Measurements from ENCODE around the gene DIS3L2. TPM values are rescaled to one million over a fixed set of nuclear protein-coding genes. Genes with fewer than 3 reads are reported as not detected.
"Not testable (repeated sequence)": the region's sequence is repeated elsewhere in the genome, so short reads cannot be mapped to it uniquely, and the experiment has no call there.

DIS3L2 gene
- total RNA-seq, 6 experiments from 2014 or later, result 18.2 to 23.6 (median 21.6) TPM

- Mint-ChIP-seq H3K27ac (no peak overlapping the region), H3K4me1 (ENCODE audit: low read depth) (no peaks in the 10 kb centered on the region), H3K4me3 (no peak overlapping the region), H3K36me3 (ENCODE audit: low read depth) (no peaks in the 10 kb centered on the region), H3K9me3 (no peaks in the 10 kb centered on the region), H3K27me3 (ENCODE audit: insufficient read depth) (no peaks in the 10 kb centered on the region; the same call in 1 of the 2 replicates)
- peak; percentile 38 for TF ChIP-seq CTCF (IDR thresholded peaks at IDR 0.05)
- DNase-seq, result no peak
These were observed 359.8 kb downstream of the DIS3L2 start for GRCh38 chr2:232321156-232321816.

GRCh38 chr2:232321817-232322559 lies 360.5 kb downstream of the DIS3L2 start:
- Mint-ChIP-seq H3K36me3 (ENCODE audit: low read depth) (no peaks in the 10 kb centered on the region), H3K9me3 (no peaks in the 10 kb centered on the region), H3K27ac (no peak overlapping the region), H3K4me3 (no peak overlapping the region), H3K4me1 (ENCODE audit: low read depth) (no peaks in the 10 kb centered on the region), H3K27me3 (ENCODE audit: insufficient read depth) (no peaks in the 10 kb centered on the region; the same call in 1 of the 2 replicates)
- no peak for DNase-seq
- no peak for TF ChIP-seq CTCF (IDR thresholded peaks at IDR 0.05)

GRCh38 chr2:232322560-232323327 lies 361.2 kb downstream of the DIS3L2 start:
- H3K36me3 Mint-ChIP-seq (ENCODE audit: low read depth), result no peaks in the 10 kb centered on the region
- no peaks in the 10 kb centered on the region for H3K9me3 Mint-ChIP-seq
- no peak for TF ChIP-seq CTCF (IDR thresholded peaks at IDR 0.05)
- no peak overlapping the region for H3K4me3 Mint-ChIP-seq
- H3K27ac Mint-ChIP-seq, result no peak overlapping the region
- H3K27me3 Mint-ChIP-seq (ENCODE audit: insufficient read depth), result peaks cover 1% of the 10 kb centered on the region; the same call in 1 of the 2 replicates
- H3K4me1 Mint-ChIP-seq (ENCODE audit: low read depth), result no peaks in the 10 kb centered on the region
- DNase-seq, result no peak

- Mint-ChIP-seq H3K27me3 (ENCODE audit: insufficient read depth) (peaks cover 1% of the 10 kb centered on the region; the same call in 1 of the 2 replicates), H3K9me3 (no peaks in the 10 kb centered on the region), H3K36me3 (ENCODE audit: low read depth) (no peaks in the 10 kb centered on the region), H3K4me3 (no peak overlapping the region), H3K4me1 (ENCODE audit: low read depth) (no peaks in the 10 kb centered on the region), H3K27ac (no peak overlapping the region)
- TF ChIP-seq CTCF (IDR thresholded peaks at IDR 0.05), result no peak
- DNase-seq, result no peak
These were observed 361.8 kb downstream of the DIS3L2 start for GRCh38 chr2:232323328-232323650.

- not testable (repeated sequence) for H3K27me3 Mint-ChIP-seq (ENCODE audit: insufficient read depth); H3K4me1 Mint-ChIP-seq (ENCODE audit: low read depth); DNase-seq; H3K27ac Mint-ChIP-seq; H3K4me3 Mint-ChIP-seq; H3K36me3 Mint-ChIP-seq (ENCODE audit: low read depth); H3K9me3 Mint-ChIP-seq
These were observed 362.5 kb downstream of the DIS3L2 start for GRCh38 chr2:232323967-232324366.

- Mint-ChIP-seq H3K4me3 (no peak overlapping the region), H3K27me3 (ENCODE audit: insufficient read depth) (peaks cover 1% of the 10 kb centered on the region; the same call in 1 of the 2 replicates), H3K4me1 (ENCODE audit: low read depth) (no peaks in the 10 kb centered on the region), H3K9me3 (no peaks in the 10 kb centered on the region), H3K27ac (no peak overlapping the region), H3K36me3 (ENCODE audit: low read depth) (no peaks in the 10 kb centered on the region)
- no peak for DNase-seq
- no peak for TF ChIP-seq CTCF (IDR thresholded peaks at IDR 0.05)
These were observed 363.3 kb downstream of the DIS3L2 start for GRCh38 chr2:232324778-232325177.
